Amygdala (tissue), 56 donors: Measurements from ENCODE around the gene PRPS1.
"Not testable (repeated sequence)": the region's sequence is repeated elsewhere in the genome, so short reads cannot be mapped to it uniquely, and the experiment has no call there.

Experiments used
- DNase-seq, 56 donors: peaks; one replicate each; lab custom pipeline; 2025; lab: John Stamatoyannopoulos, UW

PRPS1 gene

GRCh38 chrX:107672955-107673378 is 44.7 kb downstream of the PRPS1 start:
- peak in 17 of 56 donors; percentile 1 to 23 (median 8) for DNase-seq

DNA sequence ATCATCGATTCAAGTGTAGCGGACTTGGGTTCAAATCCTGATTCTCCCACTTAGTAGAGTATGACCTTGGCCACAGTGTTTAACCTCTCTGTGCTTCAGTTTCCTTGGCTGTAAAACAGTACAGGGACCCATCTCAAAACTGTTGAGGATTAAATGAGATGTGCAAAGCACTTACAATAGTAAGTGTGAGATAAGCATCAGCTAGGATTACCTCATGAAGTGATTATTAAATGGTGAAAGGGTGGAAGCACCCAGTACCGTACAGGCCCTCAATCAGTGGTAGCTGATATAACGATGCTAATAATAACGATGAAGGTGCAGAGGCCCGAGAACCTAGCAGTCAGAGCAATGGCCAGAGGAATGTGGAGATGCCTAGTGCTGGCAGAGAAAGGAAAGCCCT is 45.1 kb downstream of the PRPS1 start:
- no peak for DNase-seq

- DNase-seq = peak in 7 of 56 donors; percentile 1 to 18 (median 11)
Measured at GRCh38 chrX:107673933-107674479, 45.7 kb downstream of the PRPS1 start.

- peak in 3 of 56 donors; percentile 0 to 8 (median 2) for DNase-seq
Measured at GRCh38 chrX:107674480-107675364, 46.4 kb downstream of the PRPS1 start.

- DNase-seq = no peak
Measured at GRCh38 chrX:107675365-107675654, 47.0 kb downstream of the PRPS1 start.

- peak in 9 of 56 donors; percentile 0 to 21 (median 6) for DNase-seq
Measured at GRCh38 chrX:107675823-107676555, 47.7 kb downstream of the PRPS1 start.

- peak in 34 of 56 donors; percentile 1 to 51 (median 16) for DNase-seq
Measured at GRCh38 chrX:107676559-107677378, 48.5 kb downstream of the PRPS1 start.

DNA sequence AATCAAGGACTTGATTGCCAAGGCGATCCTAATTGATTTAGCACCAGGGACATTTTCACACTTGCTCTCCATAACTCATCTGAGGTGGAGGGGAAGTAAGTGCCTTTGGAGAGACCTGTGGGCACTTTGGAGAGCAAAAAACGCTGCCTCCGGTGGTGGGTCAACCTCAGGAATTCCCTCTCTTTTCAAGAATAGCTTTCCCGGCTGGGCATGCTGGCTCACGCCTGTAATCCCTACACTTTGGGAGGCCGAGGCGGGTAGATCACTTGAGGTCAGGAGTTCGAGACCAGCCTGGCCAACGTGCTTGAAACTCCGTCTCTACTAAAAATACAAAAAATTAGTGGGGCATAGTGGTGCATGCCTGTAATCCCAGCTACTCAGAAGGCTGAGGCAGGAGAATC is 49.2 kb downstream of the PRPS1 start:
- no peak for DNase-seq

DNA sequence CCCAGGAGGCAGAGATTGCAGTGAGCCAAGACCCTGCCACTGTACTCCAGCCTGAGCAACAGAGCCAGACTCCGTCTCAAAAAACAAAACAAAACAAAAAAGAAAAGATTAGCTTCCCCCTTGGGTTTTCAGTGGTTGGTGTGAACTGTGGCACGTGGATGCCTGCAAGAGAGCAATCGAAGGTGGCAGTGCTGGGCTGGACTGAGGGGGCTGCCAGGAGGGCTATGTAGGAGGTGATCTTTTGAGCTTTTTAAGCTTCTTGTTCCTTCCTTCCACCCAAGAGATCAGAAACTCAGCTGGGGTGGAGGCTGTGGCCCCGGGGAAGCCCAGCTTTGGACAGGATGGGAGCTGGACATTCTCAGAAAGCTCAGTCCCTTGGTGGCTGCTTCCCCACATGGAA is 49.6 kb downstream of the PRPS1 start:
- no peak for DNase-seq

GRCh38 chrX:107678957-107679740 is 50.8 kb downstream of the PRPS1 start:
- DNase-seq = no peak

GRCh38 chrX:107682256-107682655 is 53.9 kb downstream of the PRPS1 start:
- DNase-seq = no peak

DNA sequence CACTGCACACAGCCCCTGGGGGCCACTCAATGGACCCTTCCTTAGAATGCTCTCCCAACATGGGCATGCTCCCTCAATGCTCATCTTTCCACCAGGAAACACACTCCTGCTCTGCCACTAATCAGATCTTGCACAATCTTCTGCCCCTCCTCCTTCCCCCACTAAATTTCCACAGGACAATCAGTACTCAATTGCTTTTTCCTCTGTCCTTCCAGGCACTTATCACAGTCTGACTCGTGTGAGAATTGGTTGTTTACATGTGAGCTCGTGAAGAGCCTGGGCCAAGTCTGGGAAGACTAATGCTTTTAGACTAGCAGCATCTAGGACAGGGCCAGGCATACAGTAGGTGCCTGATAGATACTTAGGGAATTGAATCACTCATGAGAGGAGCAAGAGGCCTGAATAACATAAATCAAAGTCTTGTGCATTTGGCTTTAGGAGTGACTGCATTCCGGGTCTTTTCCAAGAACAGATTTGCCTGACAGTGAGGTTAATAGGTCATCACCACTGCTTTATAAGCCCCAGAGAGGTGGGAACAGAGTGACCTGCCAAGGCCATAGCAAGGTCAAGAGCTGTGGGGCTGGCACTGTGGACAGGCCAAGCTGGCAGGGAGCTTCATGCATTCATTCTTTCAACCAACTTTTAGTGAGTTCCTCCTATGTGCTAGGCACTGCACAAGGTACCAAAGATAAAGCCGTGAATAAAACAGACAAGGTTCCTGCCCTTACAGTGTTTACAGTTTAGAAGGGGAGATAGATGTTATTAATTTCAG is 55.0 kb downstream of the PRPS1 start:
- DNase-seq = no peak

DNA sequence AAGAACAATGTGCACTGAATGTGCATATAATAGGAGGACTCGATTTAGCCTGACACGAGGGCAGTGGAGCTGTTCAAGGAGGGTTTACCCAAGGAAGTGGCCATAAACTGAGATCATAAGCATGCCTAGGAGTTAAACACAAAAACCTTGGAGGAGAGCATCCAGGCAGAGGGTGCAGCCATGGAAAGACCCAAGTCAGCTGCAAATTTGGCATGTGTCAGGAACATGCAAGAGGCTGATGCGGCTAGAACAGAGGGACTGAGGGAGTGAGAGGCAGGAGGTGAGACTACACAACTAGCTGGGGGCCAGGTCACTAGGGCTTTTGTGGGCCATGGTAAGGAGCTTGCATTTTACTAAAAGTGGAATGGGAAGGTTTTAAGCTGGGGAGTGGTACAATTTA is 55.6 kb downstream of the PRPS1 start:
- no peak for DNase-seq

- DNase-seq = peak in 19 of 56 donors; percentile 0 to 29 (median 6)
Measured at GRCh38 chrX:107684956-107685385, 56.7 kb downstream of the PRPS1 start.

- DNase-seq = not testable (repeated sequence)
Measured at GRCh38 chrX:107685586-107685985, 57.3 kb downstream of the PRPS1 start.

- no peak for DNase-seq
Measured at GRCh38 chrX:107686026-107686425, 57.7 kb downstream of the PRPS1 start.

DNA sequence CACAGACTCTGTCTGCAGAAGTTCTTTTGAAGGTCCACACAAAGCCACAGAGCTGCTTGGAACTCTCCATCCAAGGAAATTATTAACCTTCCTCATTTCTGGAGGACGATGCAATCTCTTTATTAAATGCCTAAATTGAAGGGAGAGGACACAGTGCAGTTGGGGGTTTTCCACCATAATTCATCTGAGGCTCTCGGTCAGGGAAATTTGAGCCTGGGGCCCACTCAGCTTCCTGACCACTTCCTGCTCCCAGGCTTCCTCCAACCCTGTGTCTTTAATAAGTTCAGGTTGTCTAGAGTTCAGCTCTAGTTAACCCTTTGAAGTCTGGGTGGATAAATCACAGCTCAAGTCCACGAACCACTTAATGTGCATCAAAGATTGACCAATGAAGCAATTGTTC is 58.5 kb downstream of the PRPS1 start:
- no peak for DNase-seq

DNA sequence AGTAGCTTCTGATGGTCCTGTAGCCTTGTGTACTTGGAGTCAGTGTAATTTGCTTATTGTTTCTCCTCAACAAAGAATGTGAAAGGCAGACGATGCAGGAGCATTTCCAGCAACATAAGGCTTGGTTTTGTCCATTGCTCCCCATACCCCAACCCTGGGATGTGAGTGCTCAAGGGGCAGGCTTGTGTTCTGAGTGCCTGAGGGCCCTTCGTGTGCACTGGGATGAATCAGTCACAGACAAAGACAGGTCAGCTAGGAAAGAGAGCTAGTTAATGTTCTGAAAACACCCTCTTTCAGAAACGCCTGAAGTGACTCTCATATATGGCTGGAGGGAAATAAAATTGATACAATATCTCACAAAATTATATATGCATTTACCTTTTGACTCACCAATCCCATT is 59.1 kb downstream of the PRPS1 start:
- DNase-seq = no peak

DNA sequence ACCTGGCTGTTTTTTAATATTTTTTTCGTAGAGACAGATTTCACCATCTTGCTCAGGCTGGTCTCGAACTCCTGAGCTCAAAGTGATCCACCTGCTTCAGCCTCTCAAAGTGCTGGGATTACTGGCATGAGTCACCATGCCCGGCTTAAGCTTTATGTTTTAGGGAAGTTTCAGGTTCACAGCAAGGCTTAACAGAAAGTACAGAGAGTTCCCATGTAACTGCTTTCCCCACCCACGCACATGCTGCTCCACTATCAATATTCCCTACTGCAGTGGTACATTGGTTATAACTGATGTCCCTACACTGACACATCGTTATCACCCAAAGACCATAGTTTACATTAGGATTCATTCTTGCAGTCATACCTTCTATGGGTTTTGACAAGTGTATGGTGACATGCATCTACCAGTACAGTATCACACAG is 62.7 kb downstream of the PRPS1 start:
- peak in 1 of 56 donors; percentile 5 for DNase-seq
